Breast epithelium (tissue), 3 donors: ENCODE measurements around the gene CFAP97D2.

Experiments used
- POLR2A ChIP-seq: fragments of 450-650 bp; IDR thresholded peaks from one replicate; pipeline ENCODE4 v1.6.1; 2016; ENCODE audit warnings: antibody characterized with exemption, mild to moderate bottlenecking, moderate library complexity
- POLR2AphosphoS5 ChIP-seq, 3 donors: sonication (generic); formaldehyde crosslinking; IDR thresholded peaks; one replicate each; pipeline ENCODE4 v1.6.1; 2017; ENCODE audit warnings: antibody characterized with exemption in 3 of 3
- TF ChIP-seq, protein P1 (sequence below), 3 donors: fragments of 450-650 bp; IDR thresholded peaks; one replicate each; pipeline ENCODE4 v1.5.1; 2016 to 2017; ENCODE audit warnings: antibody characterized with exemption in 3 of 3, mild to moderate bottlenecking in 3 of 3, moderate library complexity in 3 of 3

DNA sequence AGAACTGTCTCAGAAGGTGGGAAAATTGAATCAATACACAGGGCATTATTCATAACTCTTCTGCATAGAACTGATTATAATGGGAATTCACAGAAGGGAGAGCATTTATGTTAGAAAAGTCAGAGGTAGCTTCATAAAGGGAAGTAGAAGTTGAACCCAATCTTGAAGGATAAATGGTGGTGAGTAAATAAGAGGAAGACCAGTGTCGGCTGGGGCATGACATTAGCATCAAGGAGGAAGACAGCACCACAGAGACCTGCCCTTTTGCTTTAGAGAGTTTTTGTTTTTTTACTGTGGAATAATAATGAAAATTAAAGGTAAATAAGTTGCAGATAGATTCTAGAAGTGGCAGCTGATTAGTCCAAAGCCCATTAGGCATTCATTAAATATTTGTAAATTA lies 77.5 kb downstream of the CFAP97D2 start:
- TF ChIP-seq, protein P1, sequence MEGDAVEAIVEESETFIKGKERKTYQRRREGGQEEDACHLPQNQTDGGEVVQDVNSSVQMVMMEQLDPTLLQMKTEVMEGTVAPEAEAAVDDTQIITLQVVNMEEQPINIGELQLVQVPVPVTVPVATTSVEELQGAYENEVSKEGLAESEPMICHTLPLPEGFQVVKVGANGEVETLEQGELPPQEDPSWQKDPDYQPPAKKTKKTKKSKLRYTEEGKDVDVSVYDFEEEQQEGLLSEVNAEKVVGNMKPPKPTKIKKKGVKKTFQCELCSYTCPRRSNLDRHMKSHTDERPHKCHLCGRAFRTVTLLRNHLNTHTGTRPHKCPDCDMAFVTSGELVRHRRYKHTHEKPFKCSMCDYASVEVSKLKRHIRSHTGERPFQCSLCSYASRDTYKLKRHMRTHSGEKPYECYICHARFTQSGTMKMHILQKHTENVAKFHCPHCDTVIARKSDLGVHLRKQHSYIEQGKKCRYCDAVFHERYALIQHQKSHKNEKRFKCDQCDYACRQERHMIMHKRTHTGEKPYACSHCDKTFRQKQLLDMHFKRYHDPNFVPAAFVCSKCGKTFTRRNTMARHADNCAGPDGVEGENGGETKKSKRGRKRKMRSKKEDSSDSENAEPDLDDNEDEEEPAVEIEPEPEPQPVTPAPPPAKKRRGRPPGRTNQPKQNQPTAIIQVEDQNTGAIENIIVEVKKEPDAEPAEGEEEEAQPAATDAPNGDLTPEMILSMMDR (IDR thresholded peaks at IDR 0.05): no peak
- TF ChIP-seq POLR2A (no peak), POLR2AphosphoS5 (IDR thresholded peaks at IDR 0.05) (no peak)
